HG03469 (cell line): ENCODE measurements around the gene AKAP6.

Experiments
- ATAC-seq: cut with Tn5 transposase; IDR thresholded peaks from one replicate; pipeline ENCODE4 v1.9.1; 2021; ENCODE audit warnings: mild to moderate bottlenecking, moderate library complexity, moderate number of reproducible peaks; ENCODE audit not compliant: unreplicated experiment

Gene AKAP6

DNA sequence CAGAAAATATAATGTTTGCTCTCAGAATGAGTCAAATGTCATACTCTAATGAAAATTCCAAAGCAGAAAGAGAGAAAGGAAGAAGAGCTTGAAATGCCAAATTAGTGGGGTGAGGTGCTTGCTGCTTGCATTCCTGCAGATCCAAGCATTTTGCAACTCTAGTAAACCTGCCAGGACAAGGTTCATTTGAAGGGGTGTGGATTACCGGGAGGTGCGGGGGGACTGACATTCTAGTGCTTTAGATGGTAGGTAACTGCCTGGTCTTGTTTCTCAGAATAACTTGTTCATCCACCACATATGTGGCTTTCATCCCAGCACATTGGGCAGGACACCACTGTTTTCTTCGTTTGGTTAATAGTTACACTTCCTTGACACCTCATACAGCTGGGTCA lies 144.4 kb downstream of the AKAP6 start:
- ATAC-seq = no peak

DNA sequence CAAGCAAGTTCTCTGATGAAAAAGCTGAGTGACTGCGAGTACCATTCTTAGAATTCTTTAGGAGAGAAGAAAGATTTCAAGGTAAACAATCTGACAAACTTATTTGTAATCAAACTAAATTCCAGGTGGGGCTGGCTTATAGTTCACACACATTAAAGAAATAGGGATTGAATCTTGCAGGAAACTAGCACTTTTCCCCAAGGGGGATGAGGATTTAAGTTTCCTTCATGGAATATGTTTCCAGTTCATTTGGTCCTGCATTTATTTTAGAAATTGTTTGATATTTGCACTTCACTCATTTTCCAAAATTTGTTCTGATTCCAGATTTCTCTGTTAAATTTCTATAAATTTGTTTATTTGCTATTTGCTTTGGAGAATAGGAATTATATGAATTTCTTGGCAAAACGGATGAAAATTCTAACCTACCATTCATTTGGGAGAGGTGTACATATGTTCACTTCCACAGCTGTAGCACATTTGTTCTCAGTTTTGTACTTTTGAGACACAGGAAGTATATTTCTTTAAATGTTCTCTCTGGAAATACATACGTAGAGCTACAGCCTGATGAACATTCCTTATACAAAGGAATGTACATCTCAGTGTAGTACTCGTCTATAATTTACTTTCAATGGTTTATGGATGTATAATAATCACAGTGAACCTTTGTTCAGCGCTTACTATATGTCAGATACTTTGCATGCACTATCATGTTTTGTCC lies 145.5 kb downstream of the AKAP6 start:
- no peak for ATAC-seq

DNA sequence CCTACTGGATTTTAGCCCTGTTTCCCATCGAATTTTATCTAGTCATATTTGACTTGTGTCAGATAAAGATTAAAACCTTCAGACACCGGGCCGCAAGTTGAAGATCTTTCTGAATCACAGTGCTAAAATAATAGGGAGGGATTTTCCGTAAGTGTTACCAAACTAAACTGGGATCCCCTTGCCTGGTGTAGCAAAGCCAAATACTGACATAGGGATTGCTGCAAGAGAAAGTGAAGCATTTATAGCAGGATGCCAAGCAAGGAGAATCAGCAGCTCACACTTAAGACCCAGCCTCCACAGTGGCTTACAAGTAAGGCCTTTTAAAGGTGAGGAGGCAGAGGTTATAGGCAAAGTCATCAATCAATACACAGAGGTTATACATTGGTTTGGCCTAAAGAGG lies 147.4 kb downstream of the AKAP6 start:
- no peak for ATAC-seq

DNA sequence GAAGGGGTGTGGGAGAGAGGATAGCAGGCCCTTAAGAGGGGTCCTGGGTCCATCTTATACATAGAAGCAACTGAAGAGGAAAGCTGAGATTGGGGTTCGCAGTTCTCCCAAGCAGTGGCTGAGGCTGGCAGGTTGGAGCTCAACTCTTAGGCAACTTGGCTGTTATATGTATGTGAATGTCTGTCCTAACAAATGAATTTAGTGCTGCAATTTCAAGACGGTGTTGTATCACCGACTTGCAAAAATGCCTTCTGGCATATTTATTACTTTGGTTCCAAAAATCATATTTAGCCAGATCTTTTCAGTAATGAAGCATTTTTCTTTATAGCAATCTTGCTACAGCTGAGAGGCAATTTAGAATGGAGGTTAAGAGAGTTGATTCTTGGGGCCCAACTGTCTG lies 148.3 kb downstream of the AKAP6 start:
- ATAC-seq = no peak

DNA sequence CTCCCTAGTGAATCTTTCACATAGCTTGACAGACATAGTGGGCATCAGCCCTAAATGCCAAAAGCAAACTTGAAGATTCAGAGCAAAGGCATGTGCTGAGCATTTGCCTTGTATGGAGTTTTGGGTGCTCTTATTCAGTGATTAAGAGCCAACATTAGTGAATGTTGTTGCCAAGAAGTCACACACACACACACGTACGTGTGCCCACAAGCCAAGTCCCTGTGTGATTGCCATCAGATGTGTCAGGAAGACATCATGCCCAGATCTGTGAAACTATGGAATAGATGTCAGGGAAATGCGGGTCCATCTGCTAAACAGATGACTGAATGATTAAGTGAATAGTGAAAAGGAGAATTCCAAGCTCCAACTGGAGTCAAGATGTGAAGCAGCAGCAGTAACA lies 149.0 kb downstream of the AKAP6 start:
- no peak for ATAC-seq

DNA sequence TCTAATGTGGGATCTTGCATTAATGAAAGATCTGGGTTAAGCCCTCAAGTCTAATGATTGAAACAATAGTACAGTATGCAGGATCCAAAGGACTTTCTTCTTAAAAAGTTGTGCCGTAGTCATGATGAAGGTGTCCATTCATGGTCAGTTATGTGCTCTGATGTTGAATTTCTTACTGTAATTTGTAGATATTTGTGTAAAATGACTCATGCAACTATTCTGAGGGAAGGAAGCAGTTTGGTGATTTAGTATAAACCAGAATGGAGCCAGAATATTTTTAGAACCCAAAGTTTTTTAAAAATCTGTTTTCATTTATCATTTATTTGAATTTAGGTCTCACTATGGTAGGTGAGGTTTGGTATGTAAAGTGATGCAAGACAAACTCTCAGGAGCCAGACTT lies 151.2 kb downstream of the AKAP6 start:
- no peak for ATAC-seq

DNA sequence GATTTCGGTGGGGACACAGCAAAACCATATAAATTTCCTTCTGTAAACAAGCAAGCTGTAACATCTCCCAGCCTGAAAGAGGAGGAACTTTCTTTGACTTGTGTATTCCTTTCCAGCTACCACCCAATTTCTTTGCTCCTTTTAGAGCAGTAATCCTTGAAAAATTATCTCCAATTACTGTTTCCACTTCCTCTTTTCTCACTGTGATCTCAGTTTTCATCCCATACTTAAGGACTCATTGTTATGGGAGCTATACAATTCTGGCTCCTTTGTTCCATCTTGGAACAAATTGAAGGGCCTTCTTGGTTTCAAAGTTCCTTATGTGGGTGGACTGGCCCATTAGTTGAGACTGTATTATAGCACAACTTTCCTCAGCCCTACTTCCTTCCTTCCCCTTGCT lies 152.6 kb downstream of the AKAP6 start:
- no peak for ATAC-seq

DNA sequence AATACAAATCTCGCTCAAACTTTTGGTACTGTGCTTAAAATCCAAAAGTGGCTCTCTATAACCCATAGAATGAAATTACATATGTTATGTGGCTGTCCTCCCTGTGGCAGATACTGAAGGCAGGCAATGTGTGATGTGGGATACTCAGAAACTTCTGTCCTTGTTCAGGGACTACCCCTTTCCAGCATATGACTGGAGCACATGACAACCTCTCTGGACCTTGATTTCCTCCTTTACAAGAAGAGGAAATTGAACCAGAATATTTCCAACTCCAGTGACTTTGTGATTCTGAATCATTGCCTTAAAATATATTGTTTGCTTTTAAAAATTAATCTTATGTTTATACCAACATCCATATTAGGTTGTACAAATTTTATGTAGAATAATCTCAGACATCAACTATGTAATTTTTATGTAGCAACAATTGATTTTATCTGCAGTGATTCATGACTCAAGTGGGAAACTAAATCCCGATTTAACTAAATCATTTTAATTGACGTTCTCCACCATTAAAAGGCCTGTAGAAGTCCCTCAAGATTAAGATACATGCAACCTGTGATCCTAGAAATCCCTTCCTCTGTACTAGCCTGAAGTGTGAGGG lies 162.4 kb downstream of the AKAP6 start:
- no peak for ATAC-seq

DNA sequence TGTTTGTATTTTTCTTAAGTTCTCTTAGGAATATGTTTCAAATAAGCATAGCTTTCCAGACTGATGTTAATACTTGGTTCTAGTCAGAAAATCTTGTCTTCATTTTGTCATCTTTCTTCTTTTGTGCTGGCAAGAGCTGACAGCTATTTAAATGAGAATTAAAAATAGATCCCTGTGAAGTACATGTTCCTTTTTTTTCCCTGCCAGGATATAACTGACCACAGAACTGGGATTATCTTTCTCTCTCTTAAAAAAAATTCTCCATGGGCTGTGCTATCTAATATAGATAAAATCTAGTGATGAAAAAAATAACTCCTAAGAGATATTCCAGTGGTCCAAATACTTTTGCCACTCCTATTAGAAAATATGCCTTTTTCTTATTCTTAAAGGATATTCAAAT lies 163.4 kb downstream of the AKAP6 start:
- ATAC-seq = no peak

DNA sequence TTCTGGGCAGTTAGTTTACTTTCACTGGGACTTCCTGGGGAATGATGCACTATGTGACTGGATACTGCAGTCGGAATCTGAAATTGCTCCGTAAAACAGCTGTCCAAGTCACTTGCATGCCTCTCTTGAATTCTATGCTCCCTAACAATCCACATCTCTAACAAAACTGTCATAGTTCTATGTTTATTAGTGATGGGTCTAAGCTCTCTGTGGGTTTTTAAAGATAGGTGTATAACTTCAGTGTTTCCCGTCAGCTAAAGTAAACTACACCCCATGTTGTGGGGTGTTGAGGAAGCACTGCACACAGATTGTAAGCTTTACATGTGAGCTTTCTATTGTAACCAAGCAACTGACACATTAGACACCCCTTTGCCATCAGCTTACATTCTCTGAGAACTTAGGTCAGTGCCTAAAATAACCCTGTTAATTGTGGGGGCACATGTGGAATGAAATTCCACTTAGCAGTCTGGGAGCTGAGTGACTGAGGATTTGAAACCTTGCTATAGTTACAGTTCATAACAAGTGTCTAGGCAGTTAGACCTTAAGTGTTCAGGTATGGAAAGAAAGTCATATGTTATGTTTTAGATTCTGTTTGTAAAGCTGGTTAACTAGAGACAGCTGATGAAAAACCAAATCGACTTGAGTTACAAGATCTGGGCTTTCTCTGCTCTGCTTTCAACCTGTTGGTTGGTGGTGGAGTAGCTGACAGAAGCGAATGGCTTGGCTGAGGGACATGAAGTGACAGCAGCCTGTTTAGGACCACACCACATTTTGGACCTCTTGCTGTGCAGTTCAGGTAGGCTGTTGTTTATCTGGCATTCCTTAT lies 165.7 kb downstream of the AKAP6 start:
- no peak for ATAC-seq

DNA sequence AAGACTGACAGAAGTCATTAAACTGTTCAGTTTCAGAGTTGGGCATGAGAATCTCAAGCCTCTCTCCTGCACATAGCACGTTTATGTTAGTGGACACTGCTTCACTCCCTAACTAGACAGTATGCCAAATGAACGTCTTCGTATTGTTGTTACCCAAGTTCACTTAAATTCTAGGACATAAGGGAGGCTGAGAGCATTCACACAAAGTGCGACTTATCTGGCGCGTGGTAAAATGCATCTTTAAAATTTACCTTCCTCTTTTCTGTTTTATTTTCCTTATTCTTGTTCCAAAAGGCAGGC lies 166.3 kb downstream of the AKAP6 start:
- no peak for ATAC-seq

DNA sequence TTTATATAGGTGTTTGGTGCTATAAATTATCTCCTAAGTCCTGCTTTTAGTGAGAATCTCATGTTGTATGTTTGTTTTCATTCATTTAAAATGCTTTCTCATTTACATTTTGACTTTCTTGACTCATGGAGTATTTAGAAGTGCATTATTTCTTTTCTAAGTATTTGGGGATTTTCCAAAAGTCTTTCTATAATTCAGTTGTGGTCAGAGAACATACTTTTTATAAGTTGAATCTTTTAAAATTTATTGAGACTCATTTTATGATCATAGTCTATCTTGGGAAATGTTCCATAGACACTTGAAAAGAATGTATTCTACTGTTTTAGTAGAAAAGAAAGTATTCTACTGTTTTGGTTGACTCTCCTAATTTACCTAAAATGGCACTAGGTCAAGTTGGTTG lies 168.2 kb downstream of the AKAP6 start:
- no peak for ATAC-seq

DNA sequence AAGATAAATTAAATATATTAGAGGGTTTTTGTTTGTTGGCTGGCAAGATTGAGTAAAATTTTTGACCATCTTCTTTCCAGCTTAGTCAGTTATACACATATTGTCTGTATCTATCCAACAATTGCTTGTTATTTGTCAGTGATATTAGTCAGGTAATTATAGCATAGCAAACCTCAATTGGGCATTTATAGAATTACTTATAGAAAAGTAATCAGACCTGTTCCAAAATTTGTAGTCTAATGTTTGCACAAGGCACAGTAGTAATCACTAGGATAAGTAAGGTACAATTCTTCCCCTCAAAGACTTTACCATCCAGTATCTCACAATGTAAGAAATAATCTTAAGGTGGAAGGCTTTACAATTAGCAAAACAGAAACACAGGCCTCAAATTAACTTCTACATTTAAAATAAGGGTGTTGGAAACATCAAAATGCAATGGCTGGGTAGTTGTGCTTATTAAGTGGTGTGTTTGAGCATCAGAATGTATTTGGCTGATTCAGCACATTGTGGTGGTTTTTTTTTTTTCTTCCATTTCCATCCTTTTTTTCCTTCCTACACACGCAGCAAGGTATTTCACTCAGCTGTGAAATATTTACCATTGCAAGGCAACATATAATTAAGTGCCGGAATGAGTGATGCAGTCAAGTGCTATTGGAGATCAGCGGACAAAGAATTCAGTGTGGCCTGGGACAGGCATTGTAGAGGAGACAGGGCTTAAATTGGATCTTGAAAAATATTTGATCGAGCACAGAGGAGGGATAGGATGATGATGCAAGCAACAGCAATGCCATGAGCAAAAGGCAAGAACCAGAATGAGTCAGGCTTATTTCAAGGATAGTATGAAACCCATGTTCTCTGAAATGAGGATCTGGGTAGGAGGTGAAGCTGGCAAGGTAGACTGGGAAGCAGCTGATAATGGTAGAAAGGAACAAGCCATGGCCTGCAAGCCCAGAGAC lies 178.2 kb downstream of the AKAP6 start:
- no peak for ATAC-seq

DNA sequence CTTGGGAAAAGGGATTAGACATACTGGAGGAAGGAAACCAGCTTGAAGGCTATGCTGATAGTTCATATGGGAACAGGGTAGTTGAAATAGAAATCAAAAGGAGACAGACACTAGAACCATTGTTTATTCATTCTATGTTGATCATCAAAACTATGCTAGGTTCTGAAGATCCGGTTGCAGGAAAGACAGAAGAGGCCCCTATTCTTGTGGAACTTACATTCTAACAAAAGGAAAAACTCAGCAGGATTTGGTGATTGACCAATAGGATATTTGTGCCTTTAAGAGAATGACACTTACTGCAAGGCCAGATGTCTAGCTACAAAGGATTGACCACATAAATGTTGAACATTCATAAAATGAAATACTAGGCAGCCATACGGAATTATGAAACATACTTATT lies 179.2 kb downstream of the AKAP6 start:
- no peak for ATAC-seq

DNA sequence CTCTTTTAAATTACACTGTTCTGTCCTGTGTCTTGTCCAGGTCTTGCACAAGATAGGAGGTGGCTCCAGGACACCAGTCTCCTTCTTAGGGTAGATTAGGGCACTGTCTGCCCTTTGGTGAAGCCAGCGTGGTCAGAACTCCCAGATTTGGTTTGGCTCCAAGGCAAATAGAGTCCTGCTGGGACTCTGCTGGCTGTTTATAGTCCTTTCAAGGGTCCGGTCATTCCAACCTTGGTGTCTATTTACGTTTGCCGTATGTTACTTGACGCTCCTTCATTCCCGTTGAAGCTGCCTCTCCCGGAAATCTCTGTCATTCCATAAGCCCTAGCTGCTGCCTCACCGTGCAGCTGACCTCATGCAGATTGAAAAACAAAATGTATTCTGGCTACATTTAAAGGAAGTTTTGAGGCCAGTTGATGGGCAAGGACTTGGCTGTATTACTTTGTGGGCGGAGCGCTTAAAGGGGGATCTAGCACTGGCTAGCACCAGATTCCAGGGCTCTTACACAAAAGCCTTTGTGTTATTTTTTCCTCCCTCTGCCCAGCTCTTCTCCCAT lies 180.6 kb downstream of the AKAP6 start:
- ATAC-seq = no peak

DNA sequence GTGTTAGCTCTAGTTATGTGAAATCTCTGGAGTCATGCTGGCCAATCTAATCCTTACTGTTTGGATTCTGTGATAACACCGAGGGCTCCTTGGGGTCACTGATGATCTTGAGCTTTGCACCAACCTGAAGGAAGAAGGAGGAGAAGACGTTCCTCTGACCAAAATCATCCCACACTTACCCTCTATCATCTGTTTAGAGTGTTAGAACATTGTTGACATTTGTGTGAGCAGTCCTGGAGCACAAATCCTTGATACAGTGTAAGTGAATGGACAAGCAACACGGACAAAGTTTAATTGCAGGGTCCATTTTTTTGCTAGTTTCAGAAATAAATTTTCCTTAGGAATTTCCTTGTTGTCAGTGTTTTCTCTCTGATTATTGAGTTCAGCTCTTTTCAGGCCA lies 181.7 kb downstream of the AKAP6 start:
- ATAC-seq = no peak

DNA sequence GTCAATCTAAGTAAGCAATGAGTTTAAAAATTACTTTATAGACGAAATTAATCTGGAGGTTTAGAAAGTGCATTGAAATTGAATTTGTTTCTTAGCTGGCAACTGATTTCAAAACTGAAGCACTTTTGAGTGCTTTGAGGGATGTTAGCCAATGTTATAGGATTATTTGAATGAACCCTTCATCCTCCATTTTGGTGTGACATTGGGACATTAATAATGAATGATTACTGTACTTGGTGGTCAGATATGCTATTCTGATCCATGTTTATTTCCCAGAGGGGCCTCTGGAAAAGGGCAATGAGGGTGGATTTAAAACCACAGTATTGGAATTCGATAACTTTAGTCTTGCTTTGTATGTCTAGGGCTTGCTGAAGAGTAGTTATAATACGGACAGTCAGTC lies 183.2 kb downstream of the AKAP6 start:
- ATAC-seq = no peak

DNA sequence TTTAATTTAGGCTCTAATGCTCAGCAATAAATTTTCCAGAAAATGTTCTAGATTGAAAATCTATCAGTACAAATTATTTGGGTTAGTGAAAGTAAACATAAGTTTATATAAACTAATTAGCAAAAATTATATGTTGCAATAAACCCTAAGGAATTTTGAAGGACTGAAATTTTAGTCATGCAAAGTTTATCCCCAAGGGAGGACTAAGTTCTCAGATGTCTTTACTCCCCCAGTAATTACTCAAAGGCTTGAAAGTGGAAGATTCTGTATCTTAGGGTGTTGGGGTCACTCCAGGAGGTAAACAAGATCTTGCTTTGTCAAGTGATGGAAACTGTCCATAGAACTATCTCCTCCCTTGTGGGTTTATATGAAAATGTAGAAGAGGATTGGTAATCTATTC lies 183.7 kb downstream of the AKAP6 start:
- ATAC-seq = no peak

DNA sequence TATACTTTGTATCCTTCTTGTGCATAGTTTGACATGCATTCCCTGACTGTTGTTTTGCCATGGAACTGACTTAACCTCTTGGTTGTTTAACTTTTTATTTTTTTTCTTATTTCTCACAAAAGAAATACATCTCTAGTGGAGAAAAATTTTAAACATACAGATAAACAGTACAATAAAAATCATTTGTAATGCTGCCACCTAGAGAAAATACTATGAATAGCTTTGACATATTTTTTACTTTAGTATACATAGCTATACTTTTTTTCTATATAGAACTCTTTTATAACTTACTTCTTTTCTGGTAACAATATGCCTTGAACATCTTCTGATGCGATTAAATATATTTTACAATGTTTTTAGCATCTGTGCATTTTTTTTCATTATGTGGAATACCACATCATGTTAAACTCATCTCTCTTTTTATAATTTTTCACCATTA lies 184.5 kb downstream of the AKAP6 start:
- no peak for ATAC-seq

DNA sequence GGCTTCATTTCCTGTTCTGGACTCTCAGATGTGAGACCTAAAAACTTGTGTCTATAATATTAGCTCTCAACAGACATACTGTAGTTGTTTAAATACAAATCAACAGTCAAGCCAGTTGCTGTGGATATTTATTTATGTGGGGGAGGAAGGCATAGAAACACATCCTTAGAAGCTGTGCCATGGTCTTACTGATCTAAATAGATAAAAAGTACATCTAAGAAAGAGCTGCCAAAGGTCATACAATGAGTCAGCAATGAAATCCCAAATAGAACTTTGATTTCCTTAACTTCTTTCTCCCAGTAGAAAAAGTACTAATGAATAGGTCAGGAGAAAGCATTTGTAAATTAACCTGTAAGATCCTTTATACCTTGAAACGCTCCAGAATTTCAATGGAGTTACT lies 185.1 kb downstream of the AKAP6 start:
- no peak for ATAC-seq

DNA sequence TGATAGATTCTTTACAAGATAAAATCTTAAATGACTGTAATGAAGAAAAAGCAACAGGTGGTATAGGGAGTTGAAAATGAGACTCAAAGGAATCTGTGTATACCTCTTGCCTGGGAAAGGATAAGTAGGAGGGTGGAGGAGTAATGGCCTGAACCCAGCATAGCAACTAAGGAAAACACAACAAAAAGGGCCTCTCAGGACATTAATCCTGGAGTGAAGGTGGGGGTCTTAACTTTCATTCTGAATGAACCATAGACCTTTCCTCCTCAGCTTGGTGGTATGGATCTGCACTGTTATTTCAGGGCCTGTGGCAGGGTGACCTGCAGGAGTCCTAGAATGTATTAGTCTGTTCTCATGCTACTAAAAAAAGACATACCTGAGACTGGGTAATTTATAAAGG lies 185.6 kb downstream of the AKAP6 start:
- ATAC-seq = no peak
